NCI-H69 (cell line): ENCODE data around the gene ATP7A.
"Not testable (repeated sequence)": the region's sequence is repeated elsewhere in the genome, so short reads cannot be mapped to it uniquely, and the experiment has no call there.

ENCODE experiments used
- DNase-seq: peaks from one replicate; lab custom pipeline; 2025; lab: John Stamatoyannopoulos, UW

Gene ATP7A

GRCh38 chrX:78037881-78038280 lies 127.4 kb downstream of the ATP7A start:
- DNase-seq, result no peak

- no peak for DNase-seq
Measured at GRCh38 chrX:78042601-78043000, 132.1 kb downstream of the ATP7A start.

- DNase-seq, result no peak
Measured at GRCh38 chrX:78046362-78046761, 135.9 kb downstream of the ATP7A start.

GRCh38 chrX:78048052-78048451 lies 137.6 kb downstream of the ATP7A start:
- DNase-seq, result no peak

- DNase-seq, result no peak
Measured at GRCh38 chrX:78063687-78064086, 153.2 kb downstream of the ATP7A start.

GRCh38 chrX:78064152-78064551 lies 153.7 kb downstream of the ATP7A start:
- DNase-seq, result no peak

GRCh38 chrX:78064698-78065601 lies 154.5 kb downstream of the ATP7A start:
- not testable (repeated sequence) for DNase-seq

GRCh38 chrX:78066110-78066509 lies 155.6 kb downstream of the ATP7A start:
- DNase-seq, result no peak

GRCh38 chrX:78071331-78071730 lies 160.8 kb downstream of the ATP7A start:
- no peak for DNase-seq

- DNase-seq, result not testable (repeated sequence)
Measured at GRCh38 chrX:78073147-78074077, 162.9 kb downstream of the ATP7A start.

- no peak for DNase-seq
Measured at GRCh38 chrX:78074088-78074487, 163.6 kb downstream of the ATP7A start.

GRCh38 chrX:78075787-78076389 lies 165.4 kb downstream of the ATP7A start:
- no peak for DNase-seq

GRCh38 chrX:78081413-78081812 lies 170.9 kb downstream of the ATP7A start:
- not testable (repeated sequence) for DNase-seq

- no peak for DNase-seq
Measured at GRCh38 chrX:78092296-78092695, 181.8 kb downstream of the ATP7A start.

GRCh38 chrX:78098108-78098507 lies 187.6 kb downstream of the ATP7A start:
- no peak for DNase-seq
